HepG2 (cell line): Measurements from ENCODE around the gene FAM110C. TPM values are rescaled to one million over a fixed set of nuclear protein-coding genes. Genes with fewer than 3 reads are reported as not detected.

Source experiments
- BHLHE40 ChIP-seq: IDR thresholded peaks from 2 replicates; pipeline ENCODE4 v1.6.1; 2011; ENCODE audit warnings: low read length, improper control_type of control experiment
- BORCS8-MEF2B ChIP-seq: sonication (generic); formaldehyde crosslinking; IDR thresholded peaks from 2 replicates; pipeline ENCODE4 v1.8.0; 2022; ENCODE audit warnings: mild to moderate bottlenecking, missing genetic modification reagents
- GABPB1 ChIP-seq: IDR thresholded peaks from 2 replicates; pipeline ENCODE4 v1.6.1; 2016; ENCODE audit warnings: mild to moderate bottlenecking, missing genetic modification reagents, moderate library complexity, missing compliant biosample characterization
- HHEX ChIP-seq: IDR thresholded peaks from 2 replicates; pipeline ENCODE4 v1.6.1; 2016; ENCODE audit warnings: control low read depth
- HIVEP1 ChIP-seq: sonication (generic); formaldehyde crosslinking; IDR thresholded peaks from 2 replicates; pipeline ENCODE4 v1.4.0; 2020; ENCODE audit warnings: mild to moderate bottlenecking, missing genetic modification reagents
- IRF2 ChIP-seq: IDR thresholded peaks from 2 replicates; pipeline ENCODE4 v1.6.1; 2018; ENCODE audit warnings: missing genetic modification reagents, missing compliant biosample characterization
- MAFG ChIP-seq: sonication (generic); formaldehyde crosslinking; IDR thresholded peaks from 2 replicates; pipeline ENCODE4 v1.5.1; 2020; ENCODE audit warnings: mild to moderate bottlenecking, missing genetic modification reagents
- MXI1 ChIP-seq: IDR thresholded peaks from 3 replicates; pipeline ENCODE4 v1.6.1; 2012; ENCODE audit warnings: low read depth, low read length, inconsistent platforms, borderline replicate concordance
- MYNN ChIP-seq: sonication (generic); formaldehyde crosslinking; IDR thresholded peaks from 2 replicates; pipeline ENCODE4 v1.4.0; 2020; ENCODE audit warnings: mild to moderate bottlenecking, low read depth, missing genetic modification reagents
- NFE2 ChIP-seq: sonication (generic); formaldehyde crosslinking; IDR thresholded peaks from 2 replicates; pipeline ENCODE4 v1.4.0; 2020; ENCODE audit warnings: missing genetic modification reagents
- PRMT3 ChIP-seq: sonication (generic); formaldehyde crosslinking; IDR thresholded peaks from 2 replicates; pipeline ENCODE4 v1.8.1; 2022; ENCODE audit warnings: low read depth, mild to moderate bottlenecking, moderate library complexity, missing genetic modification reagents, borderline replicate concordance
- RXRB ChIP-seq: IDR thresholded peaks from 2 replicates; pipeline ENCODE4 v1.6.1; 2016; ENCODE audit warnings: borderline replicate concordance, missing genetic modification reagents, missing compliant biosample characterization
- SAFB2 ChIP-seq: sonication (generic); formaldehyde crosslinking; IDR thresholded peaks from 2 replicates; pipeline ENCODE4 v1.5.1; 2020; ENCODE audit warnings: missing genetic modification reagents, low read depth, mild to moderate bottlenecking, borderline replicate concordance
- SIN3B ChIP-seq: fragments of 150-350 bp; IDR thresholded peaks from 2 replicates; pipeline ENCODE4 v1.6.1; 2014; ENCODE audit warnings: low read length
- TARDBP ChIP-seq: sonication (generic); formaldehyde crosslinking; IDR thresholded peaks from 2 replicates; pipeline ENCODE4 v1.8.0; 2022; ENCODE audit warnings: mild to moderate bottlenecking, missing genetic modification reagents
- WIZ ChIP-seq: sonication (generic); formaldehyde crosslinking; IDR thresholded peaks from 2 replicates; pipeline ENCODE4 v1.5.1; 2020; ENCODE audit warnings: mild to moderate bottlenecking, missing genetic modification reagents
- ZBTB38 ChIP-seq: sonication (generic); formaldehyde crosslinking; IDR thresholded peaks from 2 replicates; pipeline ENCODE4 v1.5.1; 2020; ENCODE audit warnings: mild to moderate bottlenecking, missing genetic modification reagents
- ZBTB7B ChIP-seq: sonication (generic); formaldehyde crosslinking; IDR thresholded peaks from 2 replicates; pipeline ENCODE4 v1.4.0; 2020; ENCODE audit warnings: missing genetic modification reagents
- ZEB1 ChIP-seq: IDR thresholded peaks from 2 replicates; pipeline ENCODE4 v1.6.1; 2012; ENCODE audit warnings: mild to moderate bottlenecking, low read depth, inconsistent platforms; ENCODE audit not compliant: insufficient replicate concordance
- ZNF501 ChIP-seq: sonication (generic); formaldehyde crosslinking; IDR thresholded peaks from 2 replicates; pipeline ENCODE4 v1.5.1; 2020; ENCODE audit warnings: mild to moderate bottlenecking, moderate library complexity, missing genetic modification reagents
- ZNF564 ChIP-seq: sonication (generic); formaldehyde crosslinking; IDR thresholded peaks from 2 replicates; pipeline ENCODE4 v1.8.1; 2023; ENCODE audit warnings: mild to moderate bottlenecking, missing genetic modification reagents
- ZNF724P ChIP-seq: sonication (generic); formaldehyde crosslinking; IDR thresholded peaks from 2 replicates; pipeline ENCODE4 v1.8.0; 2022; ENCODE audit warnings: missing genetic modification reagents, borderline replicate concordance
- ZZZ3 ChIP-seq: sonication (generic); formaldehyde crosslinking; IDR thresholded peaks from 2 replicates; pipeline ENCODE4 v1.4.0; 2020; ENCODE audit warnings: missing genetic modification reagents, mild to moderate bottlenecking, borderline replicate concordance
- polyA plus RNA-seq, 8 experiments: library from polyadenylated mRNA; depleted of rRNA in 3 of 8; stranded (reverse) in 7 of 8; unstranded in 1 of 8; fragments of >200 nt; fragmentation: Illumina TruSeq in 4 of 8; extraction: Trizol in 4 of 8; gene quantifications; 2 replicates each; pipeline versions ENCODE4 v1.2.1 to v1.2.3, GENCODE V29; 2011 to 2016; ENCODE audit warnings: low read depth in 4 of 8, missing spikeins in 1 of 8, mixed read lengths in 1 of 8; ENCODE audit not compliant: insufficient read depth in 1 of 8
- total RNA-seq, 5 experiments: library from RNA; depleted of rRNA; stranded (reverse); fragments of >200 nt; fragmentation: Illumina TruSeq; extraction: Trizol; gene quantifications; 2 replicates each; pipeline ENCODE4 v1.2.3, GENCODE V29; 2016; ENCODE audit warnings: low read depth in 1 of 5
- TF ChIP-seq, protein P1 (sequence below): sonication (generic); formaldehyde crosslinking; IDR thresholded peaks from 2 replicates; pipeline ENCODE4 v1.8.0; 2022; ENCODE audit warnings: missing genetic modification reagents, mild to moderate bottlenecking, moderate library complexity, borderline replicate concordance
- TF ChIP-seq, protein P2 (sequence below): sonication (generic); formaldehyde crosslinking; IDR thresholded peaks from 2 replicates; pipeline ENCODE4 v1.5.1; 2020; ENCODE audit warnings: missing genetic modification reagents, mild to moderate bottlenecking, borderline replicate concordance
- TF ChIP-seq, protein P3 (sequence below): IDR thresholded peaks from 2 replicates; pipeline ENCODE4 v1.6.1; 2016; ENCODE audit warnings: mild to moderate bottlenecking
- TF ChIP-seq, protein P4 (sequence below): IDR thresholded peaks from 2 replicates; pipeline ENCODE4 v1.6.1; 2016; ENCODE audit warnings: missing genetic modification reagents, missing compliant biosample characterization

The FAM110C gene
- total and polyA plus RNA-seq, 2 of the 13 experiments (the other 11 are each of a cell fraction or from before 2014, with no cell fraction given): 1.2 to 3.5 TPM

DNA sequence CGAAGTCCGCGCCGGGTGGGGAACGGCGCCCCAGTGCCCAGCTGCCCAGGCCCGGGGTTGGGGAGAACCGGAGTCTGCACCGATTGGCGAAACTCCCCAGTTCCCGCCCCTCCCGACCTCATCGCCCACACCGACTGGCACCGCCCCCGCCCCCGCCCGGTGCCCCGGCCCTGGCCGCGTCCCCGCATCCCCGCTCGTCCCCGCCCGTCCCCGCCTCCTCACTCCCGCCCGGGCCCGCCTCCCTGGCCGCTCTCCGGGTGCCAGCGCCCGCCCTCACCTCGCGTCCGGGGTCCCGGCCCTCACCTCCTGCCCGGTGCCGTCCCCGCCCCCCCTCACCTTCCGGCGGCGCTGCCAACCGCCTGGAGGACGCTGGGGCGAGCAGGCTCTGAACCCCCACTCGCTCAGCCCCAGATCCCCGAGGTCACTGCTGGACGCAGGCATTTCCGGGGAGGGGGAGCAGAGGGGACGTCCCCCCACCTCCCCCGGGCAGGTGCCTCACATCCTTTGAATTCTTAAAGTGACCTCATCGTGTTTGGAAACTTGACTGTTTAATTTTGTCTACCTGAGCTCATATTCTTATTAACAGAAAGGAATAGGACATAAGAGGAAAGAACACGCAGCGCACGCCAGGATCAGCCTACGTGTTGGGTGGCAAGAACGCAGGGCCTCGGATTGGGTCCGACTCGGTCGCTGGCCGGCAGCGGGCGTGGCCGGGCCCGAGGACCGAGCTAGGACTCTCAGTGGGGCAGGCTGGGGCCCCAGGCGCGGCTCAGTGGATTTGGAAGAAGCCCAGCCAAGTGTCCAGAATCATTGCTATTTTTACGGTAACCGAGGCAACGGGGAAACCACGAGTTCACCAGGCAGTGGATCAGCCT lies at the start of gene FAM110C (continued):
- TF ChIP-seq, protein P1, sequence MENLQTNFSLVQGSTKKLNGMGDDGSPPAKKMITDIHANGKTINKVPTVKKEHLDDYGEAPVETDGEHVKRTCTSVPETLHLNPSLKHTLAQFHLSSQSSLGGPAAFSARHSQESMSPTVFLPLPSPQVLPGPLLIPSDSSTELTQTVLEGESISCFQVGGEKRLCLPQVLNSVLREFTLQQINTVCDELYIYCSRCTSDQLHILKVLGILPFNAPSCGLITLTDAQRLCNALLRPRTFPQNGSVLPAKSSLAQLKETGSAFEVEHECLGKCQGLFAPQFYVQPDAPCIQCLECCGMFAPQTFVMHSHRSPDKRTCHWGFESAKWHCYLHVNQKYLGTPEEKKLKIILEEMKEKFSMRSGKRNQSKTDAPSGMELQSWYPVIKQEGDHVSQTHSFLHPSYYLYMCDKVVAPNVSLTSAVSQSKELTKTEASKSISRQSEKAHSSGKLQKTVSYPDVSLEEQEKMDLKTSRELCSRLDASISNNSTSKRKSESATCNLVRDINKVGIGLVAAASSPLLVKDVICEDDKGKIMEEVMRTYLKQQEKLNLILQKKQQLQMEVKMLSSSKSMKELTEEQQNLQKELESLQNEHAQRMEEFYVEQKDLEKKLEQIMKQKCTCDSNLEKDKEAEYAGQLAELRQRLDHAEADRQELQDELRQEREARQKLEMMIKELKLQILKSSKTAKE (CRISPR knock-in tag): peak; percentile 41; the same call in 1 of the 2 replicates
- no peak for TF ChIP-seq PRMT3 (CRISPR knock-in tag)
- no peak for TF ChIP-seq SAFB2 (CRISPR knock-in tag)
- TF ChIP-seq ZNF724P (CRISPR knock-in tag): no peak
- TF ChIP-seq, protein P2, sequence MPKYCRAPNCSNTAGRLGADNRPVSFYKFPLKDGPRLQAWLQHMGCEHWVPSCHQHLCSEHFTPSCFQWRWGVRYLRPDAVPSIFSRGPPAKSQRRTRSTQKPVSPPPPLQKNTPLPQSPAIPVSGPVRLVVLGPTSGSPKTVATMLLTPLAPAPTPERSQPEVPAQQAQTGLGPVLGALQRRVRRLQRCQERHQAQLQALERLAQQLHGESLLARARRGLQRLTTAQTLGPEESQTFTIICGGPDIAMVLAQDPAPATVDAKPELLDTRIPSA (CRISPR knock-in tag): no peak
- TF ChIP-seq, protein P3, sequence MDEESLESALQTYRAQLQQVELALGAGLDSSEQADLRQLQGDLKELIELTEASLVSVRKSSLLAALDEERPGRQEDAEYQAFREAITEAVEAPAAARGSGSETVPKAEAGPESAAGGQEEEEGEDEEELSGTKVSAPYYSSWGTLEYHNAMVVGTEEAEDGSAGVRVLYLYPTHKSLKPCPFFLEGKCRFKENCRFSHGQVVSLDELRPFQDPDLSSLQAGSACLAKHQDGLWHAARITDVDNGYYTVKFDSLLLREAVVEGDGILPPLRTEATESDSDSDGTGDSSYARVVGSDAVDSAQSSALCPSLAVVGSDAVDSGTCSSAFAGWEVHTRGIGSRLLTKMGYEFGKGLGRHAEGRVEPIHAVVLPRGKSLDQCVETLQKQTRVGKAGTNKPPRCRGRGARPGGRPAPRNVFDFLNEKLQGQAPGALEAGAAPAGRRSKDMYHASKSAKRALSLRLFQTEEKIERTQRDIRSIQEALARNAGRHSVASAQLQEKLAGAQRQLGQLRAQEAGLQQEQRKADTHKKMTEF (CRISPR knock-in tag): 0 out of 2 replicates have a peak, but pooled peaks have one; percentile 33
- TF ChIP-seq GABPB1 (CRISPR knock-in tag): peak; percentile 81
- peak; percentile 39 for TF ChIP-seq HIVEP1 (CRISPR knock-in tag)
- 0 out of 2 replicates have a peak, but pooled peaks have one; percentile 36 for TF ChIP-seq ZNF564
- peak; percentile 59 for TF ChIP-seq ZEB1
- TF ChIP-seq ZZZ3 (CRISPR knock-in tag): no peak
- 0 out of 2 replicates have a peak, but pooled peaks have one; percentile 18 for TF ChIP-seq BORCS8-MEF2B
- no peak for TF ChIP-seq WIZ
- no peak for TF ChIP-seq NFE2 (CRISPR knock-in tag)
- no peak; the same call in 1 of the 2 replicates for TF ChIP-seq ZNF501 (CRISPR knock-in tag)
- TF ChIP-seq MAFG (CRISPR knock-in tag): no peak
- TF ChIP-seq IRF2 (CRISPR knock-in tag): no peak
- TF ChIP-seq SIN3B: no peak
- peak; percentile 51; the same call in 1 of the 2 replicates for TF ChIP-seq TARDBP (CRISPR knock-in tag)
- no peak for TF ChIP-seq ZBTB7B (CRISPR knock-in tag)
- no peak for TF ChIP-seq HHEX
- no peak for TF ChIP-seq MXI1
- no peak for TF ChIP-seq MYNN (CRISPR knock-in tag)
- no peak for TF ChIP-seq BHLHE40
- TF ChIP-seq ZBTB38 (CRISPR knock-in tag): no peak
- TF ChIP-seq, protein P4, sequence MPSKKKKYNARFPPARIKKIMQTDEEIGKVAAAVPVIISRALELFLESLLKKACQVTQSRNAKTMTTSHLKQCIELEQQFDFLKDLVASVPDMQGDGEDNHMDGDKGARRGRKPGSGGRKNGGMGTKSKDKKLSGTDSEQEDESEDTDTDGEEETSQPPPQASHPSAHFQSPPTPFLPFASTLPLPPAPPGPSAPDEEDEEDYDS (CRISPR knock-in tag): no peak
- peak; percentile 23; the same call in 1 of the 2 replicates for TF ChIP-seq RXRB (CRISPR knock-in tag)
